SU-DHL-6 (cell line): ENCODE measurements around the gene GRIFIN.

Experiments used
- H2AFZ ChIP-seq: fragments of 200-600 bp; sonication (generic); 2 replicates; pipeline ENCODE4 v1.6.1; 2014; ENCODE audit warnings: low read depth, mild to moderate bottlenecking, moderate library complexity, mixed read lengths, antibody characterized with exemption, low read length; ENCODE audit not compliant: severe bottlenecking
- H3F3A ChIP-seq: fragments of 200-600 bp; shearing (Covaris generic); 2 replicates; pipeline ENCODE4 v1.6.0; 2016; ENCODE audit warnings: antibody characterized with exemption, mild to moderate bottlenecking; ENCODE audit not compliant: insufficient read depth
- H3K27ac ChIP-seq: fragments of 200-600 bp; sonication (generic); 2 replicates; pipeline ENCODE4 v1.5.1; 2016; ENCODE audit warnings: low read depth, mild to moderate bottlenecking, low read length, moderate library complexity, mixed read lengths
- H3K27me3 ChIP-seq: fragments of 200-600 bp; sonication (generic), shearing (Covaris generic); 2 replicates; pipeline ENCODE4 v1.6.0; 2014; ENCODE audit warnings: mild to moderate bottlenecking, low read length
- H3K36me3 ChIP-seq: fragments of 200-600 bp; sonication (generic); 2 replicates; pipeline ENCODE4 v1.6.1; 2014; ENCODE audit warnings: mild to moderate bottlenecking, low read length, mixed read lengths
- H3K4me2 ChIP-seq: fragments of 300-600, 200-600 bp; shearing (Covaris generic), sonication (generic); 2 replicates; pipeline ENCODE4 v1.6.0; 2014; ENCODE audit warnings: low read length, low read depth, mild to moderate bottlenecking; ENCODE audit not compliant: poor library complexity, severe bottlenecking
- H3K4me3 ChIP-seq: fragments of 200-600 bp; sonication (generic); 2 replicates; pipeline ENCODE4 v1.5.1; 2014; ENCODE audit warnings: antibody characterized with exemption, low read length, mild to moderate bottlenecking, mixed read lengths; ENCODE audit not compliant: insufficient read depth, poor library complexity, severe bottlenecking
- H3K79me2 ChIP-seq: fragments of 200-600 bp; sonication (generic); 2 replicates; pipeline ENCODE4 v1.6.1; 2014; ENCODE audit warnings: mild to moderate bottlenecking, low read length, moderate library complexity; ENCODE audit not compliant: insufficient read depth
- H3K9ac ChIP-seq: fragments of 200-600 bp; sonication (generic); 2 replicates; pipeline ENCODE4 v1.7.0; 2014; ENCODE audit warnings: mild to moderate bottlenecking, low read length
- H3K9me2 ChIP-seq: fragments of 200-600 bp; sonication (generic); replicated peaks from 2 replicates; pipeline ENCODE4 v1.6.1; 2014; ENCODE audit warnings: low read length; ENCODE audit not compliant: insufficient read depth
- H3K9me3 ChIP-seq: fragments of 200-600 bp; sonication (generic); 2 replicates; pipeline ENCODE4 v1.6.1; 2014; ENCODE audit warnings: low read length, mixed read lengths; ENCODE audit not compliant: insufficient read depth
- H4K20me1 ChIP-seq: fragments of 200-600 bp; sonication (generic); 2 replicates; pipeline ENCODE4 v1.6.1; 2014; ENCODE audit warnings: low read depth, mild to moderate bottlenecking, antibody characterized with exemption, low read length, moderate library complexity, mixed read lengths
- CTCF ChIP-seq: fragments of 200-600 bp; sonication (generic); IDR thresholded peaks from one replicate; pipeline ENCODE4 v1.5.1; 2017; ENCODE audit warnings: antibody characterized with exemption, mild to moderate bottlenecking, low read length, moderate library complexity; ENCODE audit not compliant: insufficient read depth, poor library complexity, severe bottlenecking
- EZH2phosphoT487 ChIP-seq: fragments of 200-600 bp; sonication (generic), shearing (Covaris generic); conservative IDR thresholded peaks from 2 replicates; pipeline ENCODE4 v1.6.1; 2018; ENCODE audit warnings: mild to moderate bottlenecking, antibody characterized with exemption, low read length, moderate library complexity, mixed read lengths

GRIFIN gene

GRCh38 chr7:2476298-2476697 is at the start of gene GRIFIN:
Gene GRIFIN (minus strand): TSS chr7:2476398. CDS start chr7:2476383, 15 bp downstream.
- H3K9me3 ChIP-seq = no peaks in the 10 kb centered on the region
- H3K9ac ChIP-seq = no peak within 1 kb of the TSS
- H3K36me3 ChIP-seq = no peaks in the 10 kb centered on the region
- no peaks in the 10 kb centered on the region for H3F3A ChIP-seq
- no peak within 1 kb of the TSS for H2AFZ ChIP-seq
- TF ChIP-seq CTCF (no peak), EZH2phosphoT487 (no peak)
- no peak within 1 kb of the TSS for H3K4me2 ChIP-seq
- H3K79me2 ChIP-seq = no peaks in the 10 kb centered on the region
- no peaks in the 10 kb centered on the region for H3K9me2 ChIP-seq
- no peaks in the 10 kb centered on the region for H3K27me3 ChIP-seq
- no peaks in the 10 kb centered on the region for H4K20me1 ChIP-seq
- H3K4me3 ChIP-seq = no peak within 1 kb of the TSS
- H3K27ac ChIP-seq = no peak within 1 kb of the TSS

- no peak overlapping the region for H3K9ac ChIP-seq
- H3K9me2 ChIP-seq = no peaks in the 10 kb centered on the region
- H3K36me3 ChIP-seq = no peaks in the 10 kb centered on the region
- H3F3A ChIP-seq = no peaks in the 10 kb centered on the region
- no peaks in the 10 kb centered on the region for H4K20me1 ChIP-seq
- no peak overlapping the region for H2AFZ ChIP-seq
- H3K9me3 ChIP-seq = no peaks in the 10 kb centered on the region
- TF ChIP-seq EZH2phosphoT487 (no peak), CTCF (no peak)
- H3K4me2 ChIP-seq = no peak overlapping the region
- no peak overlapping the region for H3K4me3 ChIP-seq
- H3K27me3 ChIP-seq = peaks cover 4% of the 10 kb centered on the region; the same call in 1 of the 2 replicates
- no peaks in the 10 kb centered on the region for H3K79me2 ChIP-seq
- no peak overlapping the region for H3K27ac ChIP-seq
Observed at GRCh38 chr7:2524808-2525657, 48.8 kb upstream of the GRIFIN start.

GRCh38 chr7:2523941-2524807 is 48.0 kb upstream of the GRIFIN start:
- TF ChIP-seq EZH2phosphoT487 = no peak
- no peak for TF ChIP-seq CTCF
- Histone ChIP-seq H4K20me1 (no peaks in the 10 kb centered on the region), H3K4me3 (no peak overlapping the region), H3K9me3 (no peaks in the 10 kb centered on the region), H3K27ac (no peak overlapping the region), H3K36me3 (no peaks in the 10 kb centered on the region), H3F3A (no peaks in the 10 kb centered on the region), H3K9me2 (no peaks in the 10 kb centered on the region), H2AFZ (no peak overlapping the region), H3K9ac (no peak overlapping the region), H3K4me2 (no peak overlapping the region), H3K27me3 (peaks cover 4% of the 10 kb centered on the region; the same call in 1 of the 2 replicates), H3K79me2 (no peaks in the 10 kb centered on the region)
